ENCODE data around the gene GDF10.

Gene GDF10

DNA sequence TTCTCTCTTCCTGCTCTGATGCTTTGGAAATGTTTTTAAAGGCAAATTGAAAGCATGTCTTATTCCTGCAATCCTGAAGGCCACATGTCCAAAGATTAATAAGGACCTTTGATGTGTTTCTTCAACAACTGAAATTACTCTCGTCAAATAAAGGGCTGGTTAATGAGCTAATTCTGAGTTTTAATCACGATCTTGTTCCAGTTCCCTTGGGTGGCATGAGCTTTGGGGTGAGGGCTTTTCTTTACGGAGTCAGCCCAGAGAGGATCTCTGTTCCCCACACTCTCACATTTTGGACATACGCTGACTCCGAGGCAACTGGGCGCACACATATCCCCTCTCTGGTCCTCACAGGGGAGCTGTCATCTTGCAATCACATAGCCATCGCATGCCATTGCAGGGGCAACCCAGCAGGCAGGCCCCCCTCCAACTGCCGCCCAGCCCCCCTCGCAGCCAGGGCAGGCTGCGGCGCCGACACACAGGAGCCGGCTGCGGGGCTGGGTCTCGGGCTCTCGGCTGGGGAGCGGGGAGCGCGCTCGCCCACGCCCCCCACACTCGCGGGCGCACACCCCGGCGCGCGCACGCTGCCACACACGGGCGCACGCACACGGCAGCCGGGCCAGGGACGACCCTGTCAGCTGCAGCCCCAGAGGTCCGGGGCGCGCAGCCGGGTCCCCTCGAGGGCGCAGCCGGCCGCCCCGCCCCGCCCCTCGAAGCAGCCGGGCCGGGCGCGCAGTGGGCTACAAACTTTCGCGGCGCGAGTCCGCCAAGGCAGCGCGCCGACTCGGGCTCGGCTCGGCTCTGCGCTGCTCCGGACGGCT lies at the start of gene GDF10:
TSS of gene GDF10 (plus strand) at position 587 of the 818 bp plus-strand sequence. CDS start 455 bp downstream, outside the sequence.
- no peak for DNase-seq (ENCODE audit: extremely low read depth in 1 of 2, low read depth in 1 of 2)

GRCh38 chr10:47252093-47252780 lies 47.8 kb upstream of the GDF10 start:
- DNase-seq (ENCODE audit: extremely low read depth in 1 of 2, low read depth in 1 of 2) = no peak

DNA sequence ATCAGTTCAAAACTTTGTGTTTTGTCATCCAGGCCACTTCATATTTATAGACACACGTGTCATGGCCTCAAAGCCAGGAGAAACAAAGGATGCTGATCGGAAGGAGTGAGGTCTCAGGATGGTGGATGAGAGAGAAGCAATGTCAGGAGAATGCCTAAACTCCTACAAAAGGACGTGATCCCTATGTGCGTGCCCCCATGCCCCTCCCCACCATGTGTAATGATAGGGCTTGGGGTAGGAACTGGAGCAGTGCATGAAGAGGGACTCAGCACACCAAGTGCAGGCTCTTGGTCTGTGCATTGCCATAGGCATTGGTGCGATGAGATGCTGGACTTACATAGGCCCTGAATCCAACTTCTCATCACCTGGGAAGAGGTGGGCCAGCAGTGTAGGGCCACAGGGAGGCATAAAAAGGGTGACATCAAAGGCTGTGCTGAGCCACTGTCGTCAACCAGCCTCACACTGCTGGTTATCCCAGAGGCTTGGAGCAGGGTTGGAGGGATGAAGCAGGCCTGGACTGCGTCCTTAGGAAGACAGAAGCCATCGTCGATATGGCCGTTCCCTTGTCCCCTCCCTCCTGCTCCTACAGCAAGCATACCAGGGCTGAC lies 46.9 kb upstream of the GDF10 start:
- no peak for DNase-seq (ENCODE audit: extremely low read depth in 1 of 2, low read depth in 1 of 2)

DNA sequence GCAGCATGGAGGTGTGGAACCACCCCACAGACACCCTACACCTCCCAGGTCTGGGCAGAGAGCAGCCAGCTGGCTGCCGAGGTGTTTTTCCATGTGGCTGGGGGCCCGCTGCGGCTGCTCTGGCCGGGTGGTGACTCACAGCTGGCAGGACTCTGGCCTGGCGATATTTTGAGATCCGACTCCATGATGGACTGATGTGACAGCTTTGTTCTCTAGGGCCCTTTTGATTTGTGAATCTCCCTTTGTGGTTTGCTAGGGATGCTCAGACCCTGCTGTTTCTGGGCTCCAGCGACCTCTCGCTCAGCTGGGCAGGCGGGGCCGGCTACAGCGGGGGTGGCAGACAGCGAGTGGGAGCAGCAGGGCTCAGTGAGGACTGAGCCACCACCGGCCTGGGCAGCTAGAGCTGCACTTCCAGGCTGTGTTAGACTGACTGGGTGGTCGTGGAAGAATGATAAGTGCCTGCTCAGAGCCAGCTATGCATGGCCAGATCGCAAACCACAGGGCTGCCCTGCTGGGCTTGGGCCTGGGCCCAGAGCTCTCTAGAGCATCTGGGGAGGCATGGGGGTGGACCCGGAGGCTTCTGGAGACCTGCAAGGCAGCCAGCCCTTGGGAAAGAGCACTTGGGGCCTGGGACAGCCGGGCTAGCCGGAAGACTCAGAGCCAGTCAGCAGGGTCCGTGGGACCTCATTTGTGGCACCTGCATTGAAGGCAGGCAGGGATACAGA lies 46.2 kb upstream of the GDF10 start:
- DNase-seq (ENCODE audit: extremely low read depth in 1 of 2, low read depth in 1 of 2) = no peak

- DNase-seq (ENCODE audit: extremely low read depth in 1 of 2, low read depth in 1 of 2) = no peak
Observed at GRCh38 chr10:47254611-47255010, 45.4 kb upstream of the GDF10 start.

- no peak for DNase-seq (ENCODE audit: extremely low read depth in 1 of 2, low read depth in 1 of 2)
Observed at GRCh38 chr10:47255033-47255813, 44.8 kb upstream of the GDF10 start.

DNA sequence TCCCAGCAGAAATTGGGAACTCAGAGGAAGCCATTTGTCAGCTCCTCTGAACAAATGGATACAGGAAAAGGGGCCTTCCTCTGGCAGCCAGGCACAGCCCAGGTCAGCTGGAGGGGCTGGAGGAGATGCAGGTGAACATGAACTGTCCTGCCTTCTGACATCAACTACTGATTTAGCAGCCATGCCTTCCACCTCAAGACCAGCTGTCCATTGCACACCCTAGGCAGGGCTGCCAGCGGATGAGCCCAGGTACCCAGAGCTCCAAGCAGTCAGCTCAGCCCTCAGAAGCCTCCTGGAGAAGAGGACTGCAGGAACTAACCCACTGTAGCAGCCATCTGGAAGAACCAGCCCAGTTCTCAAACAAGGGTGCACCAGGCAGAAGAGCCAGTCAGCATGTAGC lies 44.1 kb upstream of the GDF10 start:
- DNase-seq (ENCODE audit: extremely low read depth in 1 of 2, low read depth in 1 of 2) = no peak

GRCh38 chr10:47256751-47257336 lies 43.2 kb upstream of the GDF10 start:
- DNase-seq (ENCODE audit: extremely low read depth in 1 of 2, low read depth in 1 of 2) = no peak

DNA sequence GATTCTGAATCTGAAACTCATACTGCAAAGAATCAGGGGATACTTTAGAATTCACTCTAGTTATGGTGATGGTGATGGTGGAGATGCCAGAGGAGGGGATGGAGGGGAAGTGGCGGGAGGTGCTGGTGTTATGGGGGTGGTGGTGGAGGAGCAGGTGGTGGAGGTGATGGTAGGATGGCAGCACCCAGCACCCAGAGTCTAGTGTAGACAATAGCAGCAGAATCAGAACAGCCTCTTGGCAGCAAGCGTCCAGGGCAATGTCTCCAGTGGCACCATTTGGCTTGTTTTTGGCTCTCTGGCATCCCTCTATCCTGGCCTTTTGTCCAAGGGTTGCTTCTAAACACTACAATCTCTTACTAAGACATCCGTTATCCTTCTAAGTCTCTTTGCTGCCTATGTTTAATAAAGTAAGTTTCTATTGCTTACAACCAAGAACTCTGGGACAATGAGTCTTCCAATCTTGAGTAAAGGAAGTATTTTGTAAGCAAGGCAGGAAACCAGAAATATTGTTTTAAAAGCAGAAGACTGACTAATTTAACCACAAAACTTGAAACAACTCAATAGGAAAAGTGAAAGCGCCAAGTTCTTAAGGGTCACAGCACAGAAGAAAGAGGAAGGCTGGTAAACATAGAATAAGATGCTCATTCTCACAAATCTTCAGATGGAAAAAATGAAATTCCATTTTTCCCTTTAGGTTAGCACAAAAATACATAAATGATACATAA lies 42.4 kb upstream of the GDF10 start:
- DNase-seq (ENCODE audit: extremely low read depth in 1 of 2, low read depth in 1 of 2) = no peak

DNA sequence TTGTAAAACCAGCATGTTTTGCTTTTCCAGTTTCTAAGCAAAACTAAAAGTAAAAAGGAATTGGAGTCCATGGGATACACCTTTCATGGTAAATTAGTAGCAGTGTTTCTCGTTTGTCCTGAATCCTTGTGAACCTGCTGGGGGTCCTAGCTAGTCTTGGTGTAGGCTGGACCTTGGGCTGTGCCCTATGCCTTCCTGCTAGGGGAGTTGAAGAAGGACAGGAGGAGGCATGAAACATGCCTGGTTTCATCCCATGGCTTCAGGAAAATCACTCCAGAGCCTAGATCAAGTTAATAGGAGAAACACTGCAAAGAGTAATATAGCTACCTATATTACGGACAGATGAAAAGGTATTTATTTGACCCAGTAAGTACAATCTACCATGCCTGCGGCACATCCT lies 41.1 kb upstream of the GDF10 start:
- no peak for DNase-seq (ENCODE audit: extremely low read depth in 1 of 2, low read depth in 1 of 2)

GRCh38 chr10:47259466-47259865 lies 40.5 kb upstream of the GDF10 start:
- DNase-seq (ENCODE audit: extremely low read depth in 1 of 2, low read depth in 1 of 2) = no peak

DNA sequence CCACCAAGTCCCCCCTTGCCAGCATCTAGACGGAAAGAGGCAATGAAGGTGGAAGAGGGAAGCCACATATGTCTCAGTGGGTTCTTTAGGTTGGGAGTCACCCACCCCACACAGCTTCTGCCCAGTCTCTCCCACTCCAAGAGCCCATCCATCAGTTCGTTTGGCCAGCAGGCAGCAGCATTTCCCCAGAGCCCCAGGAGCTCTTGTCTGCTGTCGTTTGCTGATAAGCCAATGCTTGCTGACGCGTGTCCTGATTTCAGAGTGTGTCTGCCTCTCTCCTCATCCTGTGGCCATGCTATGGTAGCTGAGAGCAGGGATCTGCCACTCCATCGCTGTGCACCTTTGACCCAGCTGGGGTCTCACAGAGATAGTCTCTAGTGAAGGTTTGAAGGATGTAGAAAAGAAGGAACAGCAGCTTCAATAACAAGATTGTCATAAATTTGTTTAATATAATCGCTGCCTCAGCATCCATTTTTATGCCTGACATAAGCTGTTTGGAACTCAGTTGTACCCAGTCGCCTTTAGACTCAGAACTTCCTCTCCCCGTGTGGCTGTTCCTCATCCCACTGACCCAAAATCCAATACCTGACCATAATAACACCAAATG lies 39.4 kb upstream of the GDF10 start:
- no peak for DNase-seq (ENCODE audit: extremely low read depth in 1 of 2, low read depth in 1 of 2)

GRCh38 chr10:47261121-47261520 lies 38.9 kb upstream of the GDF10 start:
- DNase-seq (ENCODE audit: extremely low read depth in 1 of 2, low read depth in 1 of 2) = peak in 1 of 2 donors; percentile 25

- no peak for DNase-seq (ENCODE audit: extremely low read depth in 1 of 2, low read depth in 1 of 2)
Observed at GRCh38 chr10:47261556-47261955, 38.4 kb upstream of the GDF10 start.

GRCh38 chr10:47262606-47263533 lies 37.1 kb upstream of the GDF10 start:
- no peak for DNase-seq (ENCODE audit: extremely low read depth in 1 of 2, low read depth in 1 of 2)

GRCh38 chr10:47264797-47265281 lies 35.2 kb upstream of the GDF10 start:
- peak; percentile 24 to 53 for DNase-seq (ENCODE audit: extremely low read depth in 1 of 2, low read depth in 1 of 2)

DNA sequence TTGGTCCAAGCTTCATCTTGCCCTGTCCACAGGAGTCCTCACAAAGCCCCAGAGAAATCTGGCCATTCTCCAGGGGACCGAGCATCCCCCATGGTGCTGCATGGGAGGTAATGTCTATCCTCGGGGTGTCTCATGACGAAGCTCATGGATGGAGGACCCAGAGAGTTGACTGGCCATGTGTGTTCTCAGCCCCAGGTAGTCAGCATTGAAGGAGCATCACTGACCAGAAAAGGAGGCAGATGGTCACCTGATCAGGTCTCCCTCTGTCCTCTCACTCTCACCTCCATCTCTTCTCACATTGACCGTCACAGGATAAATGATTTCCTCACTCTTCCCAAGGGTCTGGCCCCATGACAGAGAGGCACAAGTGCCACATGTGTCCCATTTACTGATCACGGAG lies 33.4 kb upstream of the GDF10 start:
- no peak for DNase-seq (ENCODE audit: extremely low read depth in 1 of 2, low read depth in 1 of 2)

GRCh38 chr10:47268696-47269095 lies 31.3 kb upstream of the GDF10 start:
- no peak for DNase-seq (ENCODE audit: extremely low read depth in 1 of 2, low read depth in 1 of 2)
